Liver (tissue), 9 donors: ENCODE results near the gene CHM. TPM values are rescaled to one million over a fixed set of nuclear protein-coding genes. Genes with fewer than 3 reads are reported as not detected.

Experiments
- DNase-seq: peaks from one replicate; pipeline ENCODE4 v3.0.0-alpha.2; 2017; ENCODE audit warnings: low spot score
- H3K27ac ChIP-seq, 2 donors: one replicate each; pipeline ENCODE4 v1.7.0; 2013; ENCODE audit warnings: inconsistent platforms in 2 of 2, low read length in 2 of 2, control low read depth in 1 of 2, low read depth in 1 of 2, mild to moderate bottlenecking in 1 of 2
- H3K27me3 ChIP-seq, 4 donors: one replicate each; pipeline versions ENCODE4 v1.6.1 to v1.7.0; 2013; ENCODE audit warnings: low read length in 3 of 4, inconsistent platforms in 1 of 4, mild to moderate bottlenecking in 1 of 4, moderate library complexity in 1 of 4; ENCODE audit not compliant: control insufficient read depth in 4 of 4, insufficient read depth in 4 of 4
- H3K36me3 ChIP-seq, 4 donors: one replicate each; pipeline versions ENCODE4 v1.6.1 to v1.7.0; 2013; ENCODE audit warnings: low read length in 3 of 4, mild to moderate bottlenecking in 3 of 4, low read depth in 1 of 4, moderate library complexity in 1 of 4; ENCODE audit not compliant: control insufficient read depth in 4 of 4, insufficient read depth in 3 of 4
- H3K4me1 ChIP-seq, 4 donors: one replicate each; pipeline versions ENCODE4 v1.6.1 to v1.7.0; 2013; ENCODE audit warnings: low read length in 3 of 4, mild to moderate bottlenecking in 3 of 4, moderate library complexity in 1 of 4; ENCODE audit not compliant: control insufficient read depth in 4 of 4, insufficient read depth in 4 of 4
- H3K4me3 ChIP-seq, 3 donors: one replicate each; pipeline versions ENCODE4 v1.6.1 to v1.7.0; 2013; ENCODE audit warnings: low read length in 3 of 3, control low read depth in 1 of 3, low read depth in 1 of 3, mild to moderate bottlenecking in 1 of 3
- H3K9ac ChIP-seq, 2 donors: one replicate each; pipeline ENCODE4 v1.7.0; 2013; ENCODE audit warnings: low read length in 2 of 2, mild to moderate bottlenecking in 2 of 2, moderate library complexity in 2 of 2, control low read depth in 1 of 2, low read depth in 1 of 2
- H3K9me3 ChIP-seq, 4 donors: one replicate each; pipeline versions ENCODE4 v1.6.1 to v1.7.0; 2013; ENCODE audit warnings: low read length in 3 of 4; ENCODE audit not compliant: control insufficient read depth in 4 of 4
- EGR1 ChIP-seq, 2 donors: IDR thresholded peaks; 2 replicates each; pipeline ENCODE4 v1.6.1; 2016 to 2018; ENCODE audit warnings: antibody characterized with exemption in 2 of 2, low read depth in 2 of 2
- FOXA1 ChIP-seq: IDR thresholded peaks from 2 replicates; pipeline ENCODE4 v1.6.1; 2016; ENCODE audit warnings: antibody characterized with exemption
- FOXA2 ChIP-seq: IDR thresholded peaks from 2 replicates; pipeline ENCODE4 v1.6.1; 2016; ENCODE audit warnings: antibody characterized with exemption
- GABPA ChIP-seq, 2 donors: IDR thresholded peaks in 1 of 2; conservative IDR thresholded peaks in 1 of 2; 2 replicates each; pipeline ENCODE4 v1.6.1; 2016; ENCODE audit warnings: antibody characterized with exemption in 2 of 2, mild to moderate bottlenecking in 1 of 2, moderate library complexity in 1 of 2
- HNF4A ChIP-seq, 2 donors: conservative IDR thresholded peaks; 2 replicates each; pipeline ENCODE4 v1.6.1; 2016; ENCODE audit warnings: antibody characterized with exemption in 2 of 2, mild to moderate bottlenecking in 2 of 2
- HNF4G ChIP-seq: IDR thresholded peaks from 2 replicates; pipeline ENCODE4 v1.6.1; 2016; ENCODE audit warnings: antibody characterized with exemption
- JUND ChIP-seq, 2 donors: IDR thresholded peaks; 2 replicates each; pipeline ENCODE4 v1.6.1; 2016; ENCODE audit warnings: antibody characterized with exemption in 2 of 2
- NR2F2 ChIP-seq: IDR thresholded peaks from 2 replicates; pipeline ENCODE4 v1.6.1; 2016; ENCODE audit warnings: antibody characterized with exemption
- RAD21 ChIP-seq, 2 donors: IDR thresholded peaks; 2 replicates each; pipeline ENCODE4 v1.6.1; 2016; ENCODE audit warnings: antibody characterized with exemption in 2 of 2, mild to moderate bottlenecking in 2 of 2
- RXRA ChIP-seq, 2 donors: IDR thresholded peaks; 2 replicates each; pipeline ENCODE4 v1.6.1; 2017 to 2018; ENCODE audit warnings: antibody characterized with exemption in 2 of 2, mild to moderate bottlenecking in 1 of 2
- SP1 ChIP-seq: IDR thresholded peaks from 2 replicates; pipeline ENCODE4 v1.6.1; 2018; ENCODE audit warnings: antibody characterized with exemption, mild to moderate bottlenecking
- TAF1 ChIP-seq: conservative IDR thresholded peaks from 2 replicates; pipeline ENCODE4 v1.6.1; 2016; ENCODE audit warnings: antibody characterized with exemption, mild to moderate bottlenecking
- YY1 ChIP-seq: IDR thresholded peaks from 2 replicates; pipeline ENCODE4 v1.6.1; 2016; ENCODE audit warnings: antibody characterized with exemption, mild to moderate bottlenecking
- WGBS: extraction: QIAGEN DNeasy Blood & Tissue Kit; methylation state at CpG from one replicate; pipeline ENCODE4 v1.1.7; 2013; 5-methylcytosine and 5-hydroxymethylcytosine counted together
- polyA plus RNA-seq, 2 donors: library from polyadenylated mRNA; stranded (reverse) in 1 of 2; unstranded in 1 of 2; fragments of 200-250 nt in 1 of 2; fragments of >200 nt in 1 of 2; fragmentation: Nextera tagmentation in 1 of 2; extraction: Ambion mirVana in 1 of 2; gene quantifications; one replicate each; pipeline versions ENCODE4 v1.2.1 to v1.2.3, GENCODE V29; 2013 to 2015
- total RNA-seq, 2 donors: library from RNA; depleted of rRNA; stranded (reverse); fragments of >200 nt; gene quantifications; one replicate each; pipeline ENCODE4 v1.2.3, GENCODE V29; 2014
- TF ChIP-seq, protein P1 (sequence below): fragments of 150-350 bp; IDR thresholded peaks from 2 replicates; pipeline ENCODE4 v1.5.1; 2017; ENCODE audit warnings: improper control_type of control experiment, low read depth, low read length; ENCODE audit not compliant: missing input control
- TF ChIP-seq, protein P2 (sequence below): IDR thresholded peaks from 2 replicates; pipeline ENCODE4 v1.6.1; 2016; ENCODE audit warnings: antibody characterized with exemption
- TF ChIP-seq, protein P3 (sequence below): IDR thresholded peaks from 2 replicates; pipeline ENCODE4 v1.6.1; 2016; ENCODE audit warnings: antibody characterized with exemption
- TF ChIP-seq, protein P4 (sequence below): IDR thresholded peaks from 2 replicates; pipeline ENCODE4 v1.6.1; 2016; ENCODE audit warnings: antibody characterized with exemption
- TF ChIP-seq, protein P5 (sequence below): IDR thresholded peaks from 2 replicates; pipeline ENCODE4 v1.6.1; 2016; ENCODE audit warnings: antibody characterized with exemption, mild to moderate bottlenecking
- donor health status: healthy.
- donor health status: healthy.
- donor health status: healthy.
- donor health status: healthy.
- donor health status: healthy.

Gene CHM
- total and polyA plus RNA-seq, 4 donors, result 5.1 to 8.1 (median 6.4) TPM

DNA sequence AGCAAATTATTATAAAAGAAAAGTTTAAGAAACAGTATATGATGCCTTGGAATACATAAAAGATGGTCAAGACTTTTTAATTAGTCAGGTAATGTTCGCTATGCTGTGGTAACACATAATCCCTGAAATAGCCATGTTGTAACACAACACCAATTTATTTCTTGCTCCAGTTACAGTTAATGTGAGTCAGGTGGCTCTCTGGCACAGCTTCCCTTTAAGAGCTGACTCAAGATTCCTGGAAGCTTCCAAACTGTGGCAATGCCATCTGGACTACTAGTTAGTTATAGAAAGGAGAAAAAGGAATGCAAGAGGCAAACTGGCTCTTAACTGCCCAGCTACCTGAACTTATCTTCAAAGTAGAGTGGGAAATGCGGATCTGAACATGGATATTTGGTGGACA lies 210.5 kb downstream of the CHM start:
- Histone ChIP-seq H3K4me3 (no peak overlapping the region), H3K4me1 (no peaks in the 10 kb centered on the region), H3K27ac (no peak overlapping the region), H3K9ac (no peak overlapping the region), H3K9me3 (no peaks in the 10 kb centered on the region), H3K27me3 (no peaks in the 10 kb centered on the region), H3K36me3 (no peaks in the 10 kb centered on the region)
- 72% methylated on average over 2 of the region's 2 CpGs for WGBS
- no peak for DNase-seq
- no peak for TF ChIP-seq TAF1
- TF ChIP-seq FOXA1, result no peak
- no peak for TF ChIP-seq GABPA (IDR thresholded peaks at IDR 0.05 in 1 of 2, conservative IDR thresholded peaks at IDR 0.05 in 1 of 2)
- TF ChIP-seq SP1, result no peak
- TF ChIP-seq, protein P1, sequence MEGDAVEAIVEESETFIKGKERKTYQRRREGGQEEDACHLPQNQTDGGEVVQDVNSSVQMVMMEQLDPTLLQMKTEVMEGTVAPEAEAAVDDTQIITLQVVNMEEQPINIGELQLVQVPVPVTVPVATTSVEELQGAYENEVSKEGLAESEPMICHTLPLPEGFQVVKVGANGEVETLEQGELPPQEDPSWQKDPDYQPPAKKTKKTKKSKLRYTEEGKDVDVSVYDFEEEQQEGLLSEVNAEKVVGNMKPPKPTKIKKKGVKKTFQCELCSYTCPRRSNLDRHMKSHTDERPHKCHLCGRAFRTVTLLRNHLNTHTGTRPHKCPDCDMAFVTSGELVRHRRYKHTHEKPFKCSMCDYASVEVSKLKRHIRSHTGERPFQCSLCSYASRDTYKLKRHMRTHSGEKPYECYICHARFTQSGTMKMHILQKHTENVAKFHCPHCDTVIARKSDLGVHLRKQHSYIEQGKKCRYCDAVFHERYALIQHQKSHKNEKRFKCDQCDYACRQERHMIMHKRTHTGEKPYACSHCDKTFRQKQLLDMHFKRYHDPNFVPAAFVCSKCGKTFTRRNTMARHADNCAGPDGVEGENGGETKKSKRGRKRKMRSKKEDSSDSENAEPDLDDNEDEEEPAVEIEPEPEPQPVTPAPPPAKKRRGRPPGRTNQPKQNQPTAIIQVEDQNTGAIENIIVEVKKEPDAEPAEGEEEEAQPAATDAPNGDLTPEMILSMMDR, result no peak
- TF ChIP-seq EGR1 (IDR thresholded peaks at IDR 0.05; ENCODE audit: low read depth in 2 of 2), result no peak
- no peak for TF ChIP-seq RAD21 (IDR thresholded peaks at IDR 0.05)
- TF ChIP-seq NR2F2, result no peak
- TF ChIP-seq, protein P2, sequence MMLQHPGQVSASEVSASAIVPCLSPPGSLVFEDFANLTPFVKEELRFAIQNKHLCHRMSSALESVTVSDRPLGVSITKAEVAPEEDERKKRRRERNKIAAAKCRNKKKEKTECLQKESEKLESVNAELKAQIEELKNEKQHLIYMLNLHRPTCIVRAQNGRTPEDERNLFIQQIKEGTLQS, result no peak
- TF ChIP-seq JUND (IDR thresholded peaks at IDR 0.05), result no peak
- TF ChIP-seq HNF4A (conservative IDR thresholded peaks at IDR 0.05), result no peak
- TF ChIP-seq FOXA2, result no peak
- TF ChIP-seq YY1, result no peak
- TF ChIP-seq, protein P3, sequence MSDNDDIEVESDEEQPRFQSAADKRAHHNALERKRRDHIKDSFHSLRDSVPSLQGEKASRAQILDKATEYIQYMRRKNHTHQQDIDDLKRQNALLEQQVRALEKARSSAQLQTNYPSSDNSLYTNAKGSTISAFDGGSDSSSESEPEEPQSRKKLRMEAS, result no peak
- TF ChIP-seq, protein P4, sequence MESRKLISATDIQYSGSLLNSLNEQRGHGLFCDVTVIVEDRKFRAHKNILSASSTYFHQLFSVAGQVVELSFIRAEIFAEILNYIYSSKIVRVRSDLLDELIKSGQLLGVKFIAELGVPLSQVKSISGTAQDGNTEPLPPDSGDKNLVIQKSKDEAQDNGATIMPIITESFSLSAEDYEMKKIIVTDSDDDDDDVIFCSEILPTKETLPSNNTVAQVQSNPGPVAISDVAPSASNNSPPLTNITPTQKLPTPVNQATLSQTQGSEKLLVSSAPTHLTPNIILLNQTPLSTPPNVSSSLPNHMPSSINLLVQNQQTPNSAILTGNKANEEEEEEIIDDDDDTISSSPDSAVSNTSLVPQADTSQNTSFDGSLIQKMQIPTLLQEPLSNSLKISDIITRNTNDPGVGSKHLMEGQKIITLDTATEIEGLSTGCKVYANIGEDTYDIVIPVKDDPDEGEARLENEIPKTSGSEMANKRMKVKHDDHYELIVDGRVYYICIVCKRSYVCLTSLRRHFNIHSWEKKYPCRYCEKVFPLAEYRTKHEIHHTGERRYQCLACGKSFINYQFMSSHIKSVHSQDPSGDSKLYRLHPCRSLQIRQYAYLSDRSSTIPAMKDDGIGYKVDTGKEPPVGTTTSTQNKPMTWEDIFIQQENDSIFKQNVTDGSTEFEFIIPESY, result no peak
- TF ChIP-seq, protein P5, sequence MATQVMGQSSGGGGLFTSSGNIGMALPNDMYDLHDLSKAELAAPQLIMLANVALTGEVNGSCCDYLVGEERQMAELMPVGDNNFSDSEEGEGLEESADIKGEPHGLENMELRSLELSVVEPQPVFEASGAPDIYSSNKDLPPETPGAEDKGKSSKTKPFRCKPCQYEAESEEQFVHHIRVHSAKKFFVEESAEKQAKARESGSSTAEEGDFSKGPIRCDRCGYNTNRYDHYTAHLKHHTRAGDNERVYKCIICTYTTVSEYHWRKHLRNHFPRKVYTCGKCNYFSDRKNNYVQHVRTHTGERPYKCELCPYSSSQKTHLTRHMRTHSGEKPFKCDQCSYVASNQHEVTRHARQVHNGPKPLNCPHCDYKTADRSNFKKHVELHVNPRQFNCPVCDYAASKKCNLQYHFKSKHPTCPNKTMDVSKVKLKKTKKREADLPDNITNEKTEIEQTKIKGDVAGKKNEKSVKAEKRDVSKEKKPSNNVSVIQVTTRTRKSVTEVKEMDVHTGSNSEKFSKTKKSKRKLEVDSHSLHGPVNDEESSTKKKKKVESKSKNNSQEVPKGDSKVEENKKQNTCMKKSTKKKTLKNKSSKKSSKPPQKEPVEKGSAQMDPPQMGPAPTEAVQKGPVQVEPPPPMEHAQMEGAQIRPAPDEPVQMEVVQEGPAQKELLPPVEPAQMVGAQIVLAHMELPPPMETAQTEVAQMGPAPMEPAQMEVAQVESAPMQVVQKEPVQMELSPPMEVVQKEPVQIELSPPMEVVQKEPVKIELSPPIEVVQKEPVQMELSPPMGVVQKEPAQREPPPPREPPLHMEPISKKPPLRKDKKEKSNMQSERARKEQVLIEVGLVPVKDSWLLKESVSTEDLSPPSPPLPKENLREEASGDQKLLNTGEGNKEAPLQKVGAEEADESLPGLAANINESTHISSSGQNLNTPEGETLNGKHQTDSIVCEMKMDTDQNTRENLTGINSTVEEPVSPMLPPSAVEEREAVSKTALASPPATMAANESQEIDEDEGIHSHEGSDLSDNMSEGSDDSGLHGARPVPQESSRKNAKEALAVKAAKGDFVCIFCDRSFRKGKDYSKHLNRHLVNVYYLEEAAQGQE, result no peak
- no peak for TF ChIP-seq HNF4G
- TF ChIP-seq RXRA (IDR thresholded peaks at IDR 0.05), result no peak
